WERI-Rb-1 (cell line): Measurements from ENCODE around the gene CARMIL3.

Source experiments
- DNase-seq: peaks from one replicate; pipeline ENCODE4 v3.0.0-alpha.2; 2020
- H3K27ac ChIP-seq: fragments of 250-450 bp; sonication (Bioruptor Pico); 2 replicates; pipeline ENCODE4 v1.5.1; 2020; ENCODE audit warnings: mild to moderate bottlenecking, moderate library complexity
- H3K27me3 ChIP-seq: fragments of 250-450 bp; sonication (Bioruptor Pico); 2 replicates; pipeline ENCODE4 v1.5.1; 2021; ENCODE audit warnings: mild to moderate bottlenecking, low read depth, moderate library complexity; ENCODE audit not compliant: insufficient read depth, severe bottlenecking
- H3K36me3 ChIP-seq: fragments of 250-450 bp; sonication (Bioruptor Pico); 2 replicates; pipeline ENCODE4 v1.5.1; 2020; ENCODE audit warnings: mild to moderate bottlenecking, moderate library complexity
- H3K4me3 ChIP-seq: 2 replicates; pipeline ENCODE4 v1.5.1; 2011; ENCODE audit warnings: low read depth, mild to moderate bottlenecking, control low read depth, low read length
- H3K9me3 ChIP-seq: fragments of 250-450 bp; sonication (Bioruptor Pico); 2 replicates; pipeline ENCODE4 v1.5.1; 2021; ENCODE audit warnings: mild to moderate bottlenecking, moderate library complexity; ENCODE audit not compliant: severe bottlenecking
- CTCF ChIP-seq: IDR thresholded peaks from 2 replicates; pipeline ENCODE4 v1.5.1; 2011; ENCODE audit warnings: low read depth, mild to moderate bottlenecking, control low read depth, inconsistent platforms, low read length

The CARMIL3 gene

GRCh38 chr14:24096545-24097181 lies 44.9 kb downstream of the CARMIL3 start:
- no peak for DNase-seq
- Histone ChIP-seq H3K27ac (no peak overlapping the region), H3K9me3 (no peaks in the 10 kb centered on the region), H3K27me3 (no peaks in the 10 kb centered on the region), H3K4me3 (no peak overlapping the region), H3K36me3 (no peaks in the 10 kb centered on the region)
- no peak for TF ChIP-seq CTCF

DNA sequence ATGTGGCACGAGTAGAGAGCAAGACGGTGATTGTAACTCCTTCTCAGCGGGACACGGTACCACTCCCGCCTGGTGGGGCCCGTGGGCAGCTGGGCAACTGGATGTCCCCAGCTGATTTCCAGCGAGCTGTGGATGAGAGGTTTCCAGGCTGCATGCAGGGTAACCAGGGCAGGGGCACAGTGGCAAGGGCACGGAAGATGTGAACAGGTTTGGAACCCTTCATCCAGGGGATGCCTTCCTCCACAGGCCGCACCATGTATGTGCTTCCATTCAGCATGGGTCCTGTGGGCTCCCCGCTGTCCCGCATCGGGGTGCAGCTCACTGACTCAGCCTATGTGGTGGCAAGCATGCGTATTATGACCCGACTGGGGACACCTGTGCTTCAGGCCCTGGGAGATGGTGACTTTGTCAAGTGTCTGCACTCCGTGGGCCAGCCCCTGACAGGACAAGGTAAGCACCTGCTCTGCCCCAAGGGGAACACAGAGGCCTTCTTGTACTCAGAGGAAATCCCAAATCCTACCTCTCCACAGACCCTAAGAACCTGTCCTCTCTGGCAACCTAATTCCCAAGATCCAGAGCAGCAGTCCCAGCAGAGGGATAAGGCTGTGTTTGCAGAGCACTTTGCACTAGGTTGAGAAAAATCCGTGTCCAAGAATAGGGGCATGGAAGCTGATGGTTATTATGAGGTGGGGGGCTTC lies 46.6 kb downstream of the CARMIL3 start:
- no peak for DNase-seq
- no peaks in the 10 kb centered on the region for H3K36me3 ChIP-seq
- H3K27me3 ChIP-seq: no peaks in the 10 kb centered on the region
- TF ChIP-seq CTCF: no peak
- no peak overlapping the region for H3K4me3 ChIP-seq
- no peaks in the 10 kb centered on the region for H3K9me3 ChIP-seq
- H3K27ac ChIP-seq: no peak overlapping the region

DNA sequence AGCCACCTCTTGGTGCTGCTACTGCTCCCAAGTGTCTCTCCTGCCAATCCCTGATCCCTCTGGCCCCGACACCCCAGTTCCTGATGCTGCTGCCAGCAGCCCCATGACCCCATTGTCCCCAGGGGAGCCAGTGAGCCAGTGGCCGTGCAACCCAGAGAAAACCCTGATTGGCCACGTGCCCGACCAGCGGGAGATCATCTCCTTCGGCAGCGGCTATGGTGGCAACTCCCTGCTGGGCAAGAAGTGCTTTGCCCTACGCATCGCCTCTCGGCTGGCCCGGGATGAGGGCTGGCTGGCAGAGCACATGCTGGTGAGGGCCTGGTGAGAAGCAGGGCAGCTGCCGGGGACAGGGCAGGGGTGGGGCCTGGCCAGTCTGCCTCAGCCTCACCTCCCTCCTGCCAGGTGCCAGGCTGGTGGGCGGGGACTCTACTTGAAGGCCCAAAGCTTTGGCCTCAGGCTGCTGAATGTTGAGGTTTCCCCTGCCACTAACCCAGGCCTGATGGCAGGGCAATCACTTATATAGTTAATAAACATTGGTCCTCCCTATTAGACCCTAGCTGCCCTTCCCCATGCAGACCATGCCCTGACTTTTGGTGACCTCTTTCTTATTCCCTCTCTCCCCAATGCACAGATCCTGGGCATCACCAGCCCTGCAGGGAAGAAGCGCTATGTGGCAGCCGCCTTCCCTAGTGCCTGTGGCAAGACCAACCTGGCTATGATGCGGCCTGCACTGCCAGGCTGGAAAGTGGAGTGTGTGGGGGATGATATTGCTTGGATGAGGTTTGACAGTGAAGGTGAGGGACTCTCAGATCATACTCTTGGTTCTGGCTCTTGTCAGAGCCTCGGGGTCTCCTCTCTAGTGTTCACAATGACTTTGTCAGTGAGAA lies 47.4 kb downstream of the CARMIL3 start:
- H3K27ac ChIP-seq: no peak overlapping the region
- no peak for DNase-seq
- H3K4me3 ChIP-seq: no peak overlapping the region
- H3K36me3 ChIP-seq: no peaks in the 10 kb centered on the region
- no peaks in the 10 kb centered on the region for H3K27me3 ChIP-seq
- H3K9me3 ChIP-seq: no peaks in the 10 kb centered on the region
- no peak for TF ChIP-seq CTCF

GRCh38 chr14:24100197-24100981 lies 48.6 kb downstream of the CARMIL3 start:
- Histone ChIP-seq H3K36me3 (no peaks in the 10 kb centered on the region), H3K27me3 (no peaks in the 10 kb centered on the region), H3K27ac (no peak overlapping the region), H3K4me3 (no peak overlapping the region), H3K9me3 (peaks cover 2% of the 10 kb centered on the region)
- no peak for TF ChIP-seq CTCF
- DNase-seq: no peak

GRCh38 chr14:24100982-24101494 lies 49.2 kb downstream of the CARMIL3 start:
- no peaks in the 10 kb centered on the region for H3K27me3 ChIP-seq
- no peaks in the 10 kb centered on the region for H3K36me3 ChIP-seq
- H3K4me3 ChIP-seq: no peak overlapping the region
- no peak overlapping the region for H3K27ac ChIP-seq
- TF ChIP-seq CTCF: no peak
- no peak for DNase-seq
- peaks cover 2% of the 10 kb centered on the region for H3K9me3 ChIP-seq
